ENCODE data around the gene CTNNA2. TPM values are rescaled to one million over a fixed set of nuclear protein-coding genes. Genes with fewer than 3 reads are reported as not detected.

The CTNNA2 gene
- polyA plus RNA-seq, 1 donor: 0.52 TPM

- DNase-seq (ENCODE audit: low read depth): no peak
Measured at GRCh38 chr2:79935046-79935732, 422.3 kb downstream of the CTNNA2 start.

- peak; percentile 39 for DNase-seq (ENCODE audit: low read depth)
Measured at GRCh38 chr2:79935771-79936657, 423.2 kb downstream of the CTNNA2 start.

GRCh38 chr2:79936715-79937114 is 423.9 kb downstream of the CTNNA2 start:
- DNase-seq (ENCODE audit: low read depth): no peak

- no peak for DNase-seq (ENCODE audit: low read depth)
Measured at GRCh38 chr2:79938648-79939047, 425.8 kb downstream of the CTNNA2 start.

GRCh38 chr2:79940364-79940763 is 427.5 kb downstream of the CTNNA2 start:
- no peak for DNase-seq (ENCODE audit: low read depth)

DNA sequence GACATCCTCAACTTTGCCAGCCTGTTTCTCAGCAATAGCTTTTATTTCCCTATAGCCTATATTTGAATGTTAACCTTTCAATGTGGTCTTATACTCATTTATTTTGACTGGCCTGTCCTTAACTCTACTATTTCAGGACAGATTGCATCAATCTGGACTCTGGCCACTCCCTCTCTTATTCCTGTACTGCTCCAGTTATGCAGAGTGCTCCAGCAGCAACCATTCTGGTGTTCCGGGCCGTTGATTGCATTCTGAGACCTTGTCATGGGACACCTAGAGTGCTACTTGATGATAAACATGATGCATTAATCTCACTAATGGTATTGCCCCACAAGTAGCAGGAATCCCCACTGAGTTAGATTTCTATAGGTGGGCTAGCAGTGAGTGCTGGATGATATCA is 428.3 kb downstream of the CTNNA2 start:
- DNase-seq (ENCODE audit: low read depth): no peak

DNA sequence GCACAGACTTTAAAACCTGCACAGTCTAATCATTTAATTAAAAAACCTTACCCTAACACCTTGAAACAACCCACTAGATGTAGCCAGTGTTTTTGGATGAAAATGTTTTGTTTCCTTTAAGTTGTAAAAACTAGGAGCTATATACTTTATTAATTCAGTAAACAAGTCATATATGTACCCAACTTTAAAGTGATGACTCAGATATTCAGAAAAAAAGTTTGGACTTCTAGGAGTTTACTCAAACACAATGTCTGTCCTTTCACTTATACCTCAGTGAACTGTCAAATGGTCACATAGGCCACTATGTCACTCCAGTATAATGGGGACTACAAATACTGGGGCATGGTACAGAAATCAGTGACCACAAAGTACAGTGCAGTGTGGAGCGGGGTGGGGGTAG is 431.4 kb downstream of the CTNNA2 start:
- no peak for DNase-seq (ENCODE audit: low read depth)

- DNase-seq (ENCODE audit: low read depth): no peak
Measured at GRCh38 chr2:79945653-79946445, 433.0 kb downstream of the CTNNA2 start.

- no peak for DNase-seq (ENCODE audit: low read depth)
Measured at GRCh38 chr2:79947751-79948150, 434.9 kb downstream of the CTNNA2 start.

DNA sequence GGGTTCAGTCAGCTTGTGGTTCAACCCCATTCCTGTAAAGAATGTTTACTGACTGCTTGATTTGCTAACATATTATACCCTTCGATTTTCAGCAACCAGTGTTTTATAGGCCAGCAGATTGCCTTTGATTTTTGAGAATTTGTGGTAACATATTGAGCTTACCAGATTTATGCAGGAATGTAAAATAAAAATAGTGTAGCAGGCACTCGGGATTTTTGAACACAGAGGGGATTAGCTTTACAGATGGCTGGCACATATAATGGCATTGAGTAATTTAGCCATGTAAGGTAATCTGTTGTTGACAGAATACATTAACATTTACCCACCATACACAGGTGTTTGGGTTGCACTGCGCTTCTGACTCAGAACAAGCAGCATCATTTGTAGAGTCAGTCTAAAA is 437.7 kb downstream of the CTNNA2 start:
- no peak for DNase-seq (ENCODE audit: low read depth)

DNA sequence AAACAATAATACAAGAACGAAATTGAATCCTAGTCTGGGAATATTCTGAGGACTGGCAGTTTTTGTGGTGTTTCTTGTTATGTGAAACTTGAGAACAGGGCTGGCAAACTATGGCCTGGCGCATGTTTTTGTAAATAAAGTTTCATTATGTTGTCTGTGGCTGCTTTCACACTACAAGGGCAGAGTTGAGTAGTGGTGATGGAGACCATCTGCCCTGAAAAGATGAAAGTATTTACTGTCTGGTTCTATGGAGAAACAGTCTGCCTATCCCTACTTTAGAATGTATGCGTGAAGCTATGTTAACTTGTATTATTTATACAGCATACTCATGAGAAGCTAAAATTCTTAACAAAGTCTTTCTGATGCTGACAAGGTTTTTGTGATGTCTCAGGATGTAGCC is 439.8 kb downstream of the CTNNA2 start:
- no peak for DNase-seq (ENCODE audit: low read depth)

DNA sequence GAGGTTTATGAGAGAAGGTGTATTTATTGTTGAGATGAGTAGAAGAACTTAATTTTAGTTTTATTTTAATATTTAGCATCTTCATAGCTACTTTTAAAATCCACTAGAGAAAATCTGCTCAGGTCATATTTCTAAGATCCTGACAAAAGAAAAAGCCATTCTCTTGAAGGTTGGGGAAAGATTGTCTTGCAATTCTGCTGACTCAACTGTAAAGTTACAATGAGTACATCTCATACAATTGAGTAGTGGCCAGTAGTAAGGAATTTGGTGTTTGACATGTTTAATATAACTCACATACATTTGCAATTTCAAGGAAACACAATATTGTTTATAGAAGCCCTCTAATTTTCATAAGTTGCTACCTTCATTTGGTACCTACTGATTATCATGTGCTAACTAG is 447.2 kb downstream of the CTNNA2 start:
- DNase-seq (ENCODE audit: low read depth): no peak

DNA sequence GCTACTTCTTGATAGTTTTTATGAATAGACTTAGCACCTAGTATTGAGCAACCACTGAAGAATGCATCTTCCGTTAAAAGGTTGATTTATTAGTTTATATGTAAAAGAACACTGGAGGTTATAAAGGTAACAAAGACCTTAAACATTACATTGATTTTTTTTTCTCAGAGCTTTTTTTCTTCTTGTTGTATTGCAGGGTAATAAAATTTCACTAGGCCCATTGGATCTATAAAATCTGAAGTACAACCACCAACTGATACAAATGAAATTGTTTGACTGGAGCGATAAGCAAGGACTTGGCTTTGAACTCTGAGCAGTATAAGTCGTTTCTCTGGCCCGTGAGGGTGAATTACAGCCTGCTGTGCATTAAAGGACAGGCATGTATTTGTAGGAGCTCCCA is 447.7 kb downstream of the CTNNA2 start:
- no peak for DNase-seq (ENCODE audit: low read depth)

DNA sequence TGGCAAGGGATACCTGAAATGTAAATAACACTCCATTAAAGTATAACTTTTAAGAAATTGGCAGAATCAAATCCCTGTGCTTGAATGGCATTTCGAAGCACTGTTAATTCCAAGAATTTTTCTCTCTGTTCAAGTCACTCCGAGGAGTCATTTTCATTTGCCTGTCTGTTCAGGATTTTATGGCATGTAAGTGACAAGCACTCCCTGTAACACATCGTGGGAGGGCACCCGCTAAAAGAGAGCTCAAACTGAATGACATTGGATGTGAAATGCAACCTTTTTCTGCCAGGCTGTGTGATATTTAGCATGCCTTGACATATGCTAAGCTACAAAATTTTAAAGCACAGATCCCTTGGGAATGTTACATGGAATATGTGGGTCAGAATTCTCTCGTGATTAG is 452.1 kb downstream of the CTNNA2 start:
- DNase-seq (ENCODE audit: low read depth): no peak

GRCh38 chr2:79966369-79966768 is 453.5 kb downstream of the CTNNA2 start:
- DNase-seq (ENCODE audit: low read depth): no peak

- no peak for DNase-seq (ENCODE audit: low read depth)
Measured at GRCh38 chr2:79966882-79967281, 454.0 kb downstream of the CTNNA2 start.

DNA sequence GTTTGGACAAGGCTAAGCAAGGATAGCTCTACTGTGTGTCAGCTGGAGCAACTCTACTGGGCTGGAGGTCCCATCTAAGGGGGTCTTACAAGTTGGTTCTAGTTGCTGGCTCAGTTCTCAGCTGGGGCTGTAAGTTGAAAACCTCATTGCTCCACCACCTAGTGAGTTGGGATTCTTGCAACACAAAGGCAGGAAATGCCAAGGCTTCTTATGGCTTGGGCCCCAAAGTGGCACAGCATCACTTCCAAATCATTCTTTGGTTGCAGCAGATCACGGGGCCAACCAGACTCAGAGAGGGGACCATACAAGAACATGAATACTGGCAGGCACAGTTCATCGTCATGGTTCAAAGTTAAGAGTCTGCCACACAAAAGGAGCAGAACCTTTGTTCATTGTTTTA is 459.0 kb downstream of the CTNNA2 start:
- no peak for DNase-seq (ENCODE audit: low read depth)

GRCh38 chr2:79972661-79973060 is 459.8 kb downstream of the CTNNA2 start:
- DNase-seq (ENCODE audit: low read depth): no peak

DNA sequence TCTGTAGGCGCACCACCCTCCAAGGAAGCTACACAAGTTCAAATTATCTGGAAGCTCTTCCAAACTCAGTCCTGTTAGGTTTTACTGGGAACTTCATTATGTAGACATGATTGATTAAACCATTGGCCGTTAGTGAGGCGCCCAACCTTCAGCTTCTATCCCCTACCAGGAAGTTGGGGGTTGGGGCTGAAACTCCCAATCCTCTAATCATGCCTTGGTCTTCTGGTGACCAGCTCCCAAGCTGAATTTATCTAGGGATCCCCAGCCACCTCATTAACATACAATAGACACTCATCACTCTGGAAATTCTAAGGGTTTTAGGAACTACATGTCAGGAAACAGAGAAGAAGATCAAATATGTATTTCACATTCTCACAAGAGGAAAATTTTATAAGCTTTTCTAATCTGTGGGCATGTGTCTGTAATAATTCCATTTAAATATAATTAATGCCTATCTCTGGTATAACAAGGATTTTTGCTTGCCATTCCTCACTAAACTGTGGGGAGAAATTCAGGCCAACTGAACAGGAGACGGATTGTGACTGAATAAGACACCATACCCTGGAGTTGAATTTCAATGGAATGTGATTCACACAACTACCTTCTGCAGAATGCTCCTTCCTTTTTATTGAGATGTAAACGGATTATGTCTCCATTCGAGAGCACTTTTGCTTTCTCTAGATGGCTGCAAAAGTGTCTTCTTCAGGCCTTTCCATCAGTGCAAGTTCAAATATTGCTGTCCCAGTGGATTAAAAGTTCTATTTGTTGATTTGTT is 463.1 kb downstream of the CTNNA2 start:
- no peak for DNase-seq (ENCODE audit: low read depth)

- DNase-seq (ENCODE audit: low read depth): no peak
Measured at GRCh38 chr2:79977792-79978191, 464.9 kb downstream of the CTNNA2 start.

DNA sequence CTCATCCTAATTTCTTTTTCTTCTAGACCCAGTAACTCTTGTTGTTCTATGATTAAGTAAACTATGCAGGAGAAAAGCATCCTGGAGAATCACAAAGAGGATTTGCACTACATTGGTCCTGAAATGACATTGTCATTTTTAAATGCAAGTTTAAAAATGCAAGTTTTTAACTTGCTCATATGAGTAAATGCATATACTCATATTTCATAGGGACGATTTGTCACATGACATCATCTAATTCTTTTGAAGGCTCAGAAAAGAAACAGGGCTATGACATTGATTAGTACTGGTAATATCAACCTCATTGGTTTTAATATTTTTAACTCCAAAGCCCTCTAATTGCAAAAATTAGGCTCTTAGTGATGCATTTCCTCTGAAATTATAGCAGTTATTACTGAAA is 467.3 kb downstream of the CTNNA2 start:
- DNase-seq (ENCODE audit: low read depth): no peak

- no peak for DNase-seq (ENCODE audit: low read depth)
Measured at GRCh38 chr2:79980816-79981215, 468.0 kb downstream of the CTNNA2 start.

Data from forelimb muscle (tissue), 1 donor.